Measurements from ENCODE around the gene PCDHGA11.

- TF ChIP-seq CTCF (IDR thresholded peaks at IDR 0.05; ENCODE audit: poor library complexity) (no peak), EZH2 (IDR thresholded peaks at IDR 0.05; ENCODE audit: borderline replicate concordance) (no peak), EZH2phosphoT487 (IDR thresholded peaks at IDR 0.05; ENCODE audit: low read depth, severe bottlenecking, unreplicated experiment) (no peak)
Observed at GRCh38 chr5:141398608-141399007, 22.2 kb upstream of the PCDHGA11 start.
